Esophagus muscularis mucosa (tissue), 3 donors: ENCODE measurements around the gene SLC36A1.

ENCODE experiments used
- POLR2AphosphoS5 ChIP-seq, 2 donors: sonication (generic); formaldehyde crosslinking; IDR thresholded peaks; one replicate each; pipeline ENCODE4 v1.6.1; 2017; ENCODE audit warnings: antibody characterized with exemption in 2 of 2
- TF ChIP-seq, protein P1 (sequence below), 3 experiments: fragments of 200-600 bp in 2 of 3; fragments of 450-650 bp in 1 of 3; sonication (generic) in 2 of 3; IDR thresholded peaks; one replicate each; pipeline ENCODE4 v1.5.1; 2017 to 2019; ENCODE audit warnings: antibody characterized with exemption in 3 of 3, mild to moderate bottlenecking in 2 of 3, moderate library complexity in 1 of 3

DNA sequence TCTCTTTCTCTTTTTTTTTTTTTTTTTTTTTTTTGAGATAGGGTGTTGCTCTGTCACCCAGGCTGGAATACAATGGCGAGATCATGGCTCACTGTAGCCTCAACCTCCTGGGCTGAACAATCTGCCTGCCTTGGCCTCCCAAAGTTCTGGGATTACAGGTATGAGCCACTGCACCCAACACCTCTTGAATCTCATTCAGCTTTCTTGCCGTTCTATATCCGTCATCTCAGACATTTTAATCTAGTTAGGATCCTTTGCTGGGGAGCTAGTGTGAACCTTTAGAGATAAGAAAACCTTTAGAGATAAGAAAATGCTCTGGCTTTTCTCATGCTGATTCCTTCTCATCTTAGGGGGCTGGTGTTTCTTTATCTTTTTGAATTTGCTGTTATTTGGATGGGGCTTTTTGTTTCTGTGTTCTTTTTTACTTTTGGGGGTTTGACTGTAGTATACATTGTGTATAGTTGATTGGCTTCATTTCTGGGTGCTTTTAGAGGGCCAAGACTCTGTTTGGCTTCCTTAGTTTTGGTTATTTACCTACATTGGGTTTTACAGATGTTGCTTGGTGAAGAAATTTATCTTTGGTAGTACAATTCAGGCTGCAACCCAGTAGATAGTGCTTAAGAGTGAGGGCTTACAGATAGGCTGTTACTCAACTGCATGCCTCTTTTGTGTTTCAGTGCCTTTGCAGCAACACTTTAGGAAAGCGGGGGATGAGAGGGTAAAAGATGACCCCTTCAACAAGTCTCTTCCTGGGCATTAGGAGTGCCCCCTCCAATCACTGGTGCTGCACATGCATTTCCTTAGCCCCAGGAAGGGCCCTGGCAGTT is 41.9 kb upstream of the SLC36A1 start:
- TF ChIP-seq, protein P1, sequence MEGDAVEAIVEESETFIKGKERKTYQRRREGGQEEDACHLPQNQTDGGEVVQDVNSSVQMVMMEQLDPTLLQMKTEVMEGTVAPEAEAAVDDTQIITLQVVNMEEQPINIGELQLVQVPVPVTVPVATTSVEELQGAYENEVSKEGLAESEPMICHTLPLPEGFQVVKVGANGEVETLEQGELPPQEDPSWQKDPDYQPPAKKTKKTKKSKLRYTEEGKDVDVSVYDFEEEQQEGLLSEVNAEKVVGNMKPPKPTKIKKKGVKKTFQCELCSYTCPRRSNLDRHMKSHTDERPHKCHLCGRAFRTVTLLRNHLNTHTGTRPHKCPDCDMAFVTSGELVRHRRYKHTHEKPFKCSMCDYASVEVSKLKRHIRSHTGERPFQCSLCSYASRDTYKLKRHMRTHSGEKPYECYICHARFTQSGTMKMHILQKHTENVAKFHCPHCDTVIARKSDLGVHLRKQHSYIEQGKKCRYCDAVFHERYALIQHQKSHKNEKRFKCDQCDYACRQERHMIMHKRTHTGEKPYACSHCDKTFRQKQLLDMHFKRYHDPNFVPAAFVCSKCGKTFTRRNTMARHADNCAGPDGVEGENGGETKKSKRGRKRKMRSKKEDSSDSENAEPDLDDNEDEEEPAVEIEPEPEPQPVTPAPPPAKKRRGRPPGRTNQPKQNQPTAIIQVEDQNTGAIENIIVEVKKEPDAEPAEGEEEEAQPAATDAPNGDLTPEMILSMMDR (IDR thresholded peaks at IDR 0.05), result no peak
- TF ChIP-seq POLR2AphosphoS5 (IDR thresholded peaks at IDR 0.05), result no peak
